ENCODE measurements around the gene ZNF800. TPM values are rescaled to one million over a fixed set of nuclear protein-coding genes. Genes with fewer than 3 reads are reported as not detected.
A peak's percentile ranks its signal among the peaks of the same experiment; 100 is the strongest.

Gene ZNF800
- total RNA-seq, 1 experiment from 2014 or later = 15.9 TPM

- no peak for DNase-seq (ENCODE audit: low spot score)
Measured at GRCh38 chr7:127348247-127348631, 44.3 kb downstream of the ZNF800 start.

GRCh38 chr7:127347567-127348246 lies 44.8 kb downstream of the ZNF800 start:
- DNase-seq (ENCODE audit: low spot score) = peak; percentile 78

- DNase-seq (ENCODE audit: low spot score) = no peak
Measured at GRCh38 chr7:127346575-127347256, 45.8 kb downstream of the ZNF800 start.

- no peak for DNase-seq (ENCODE audit: low spot score)
Measured at GRCh38 chr7:127342596-127342995, 49.9 kb downstream of the ZNF800 start.

- DNase-seq (ENCODE audit: low spot score) = no peak
Measured at GRCh38 chr7:127338122-127338521, 54.4 kb downstream of the ZNF800 start.

GRCh38 chr7:127337581-127337980 lies 54.9 kb downstream of the ZNF800 start:
- no peak for DNase-seq (ENCODE audit: low spot score)

- DNase-seq (ENCODE audit: low spot score) = no peak
Measured at GRCh38 chr7:127336458-127336857, 56.0 kb downstream of the ZNF800 start.

- DNase-seq (ENCODE audit: low spot score) = no peak
Measured at GRCh38 chr7:127332880-127333279, 59.6 kb downstream of the ZNF800 start.

GRCh38 chr7:127330070-127330469 lies 62.4 kb downstream of the ZNF800 start:
- no peak for DNase-seq (ENCODE audit: low spot score)

- no peak for DNase-seq (ENCODE audit: low spot score)
Measured at GRCh38 chr7:127322832-127323493, 69.5 kb downstream of the ZNF800 start.

- no peak for DNase-seq (ENCODE audit: low spot score)
Measured at GRCh38 chr7:127322351-127322750, 70.2 kb downstream of the ZNF800 start.

GRCh38 chr7:127320974-127321373 lies 71.5 kb downstream of the ZNF800 start:
- DNase-seq (ENCODE audit: low spot score) = no peak

Other genes with a start within 250 kb of the ZNF800 start
- gene GRM8, start 139.8 kb downstream of the ZNF800 start, total RNA-seq (2014; rRNA removed; shearing (Covaris generic)) = not detected in 2 replicates
- gene GCC1, start 192.9 kb upstream of the ZNF800 start, total RNA-seq (2014; rRNA removed; shearing (Covaris generic)) = 14.7 and 15.1 TPM in 2 replicates
- gene ARF5, start 195.7 kb upstream of the ZNF800 start, total RNA-seq (2014; rRNA removed; shearing (Covaris generic)) = 349 and 366 TPM in 2 replicates
- 2.5 and 2.6 TPM in 2 replicates for gene FSCN3, start 201.0 kb upstream of the ZNF800 start, total RNA-seq (2014; rRNA removed; shearing (Covaris generic))
- gene PAX4, start 225.4 kb upstream of the ZNF800 start, total RNA-seq (2014; rRNA removed; shearing (Covaris generic)) = 1.0 and 2.5 TPM in 2 replicates